ENCODE results near the gene LILRB5.
A peak's percentile ranks its signal among the peaks of the same experiment; 100 is the strongest.
"Not testable (repeated sequence)": the region's sequence is repeated elsewhere in the genome, so short reads cannot be mapped to it uniquely, and the experiment has no call there.

The LILRB5 gene

DNA sequence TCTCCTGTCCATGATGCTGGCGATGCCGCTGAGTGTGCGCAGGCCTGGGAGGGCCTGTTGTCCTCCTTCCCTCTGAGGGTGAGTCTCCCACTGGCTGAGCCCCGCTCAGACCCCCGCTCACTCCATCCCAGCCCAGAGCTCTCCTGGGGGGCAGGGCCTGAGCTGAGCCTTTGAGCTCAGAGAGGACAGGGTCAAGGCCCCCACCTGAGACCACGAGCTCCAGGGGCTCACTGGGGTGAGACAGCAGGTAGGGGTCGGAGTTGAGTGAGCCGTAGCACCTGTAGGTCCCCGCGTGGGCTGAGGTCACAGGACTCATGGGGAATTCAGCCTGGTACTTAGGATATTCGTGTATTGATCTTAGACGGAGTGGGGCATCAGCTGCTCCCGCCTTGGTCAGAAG is 21.0 kb upstream of the LILRB5 start:
- H3K4me3 ChIP-seq (ENCODE audit: low read depth, low read length); DNase-seq (ENCODE audit: low read depth): not testable (repeated sequence)

DNA sequence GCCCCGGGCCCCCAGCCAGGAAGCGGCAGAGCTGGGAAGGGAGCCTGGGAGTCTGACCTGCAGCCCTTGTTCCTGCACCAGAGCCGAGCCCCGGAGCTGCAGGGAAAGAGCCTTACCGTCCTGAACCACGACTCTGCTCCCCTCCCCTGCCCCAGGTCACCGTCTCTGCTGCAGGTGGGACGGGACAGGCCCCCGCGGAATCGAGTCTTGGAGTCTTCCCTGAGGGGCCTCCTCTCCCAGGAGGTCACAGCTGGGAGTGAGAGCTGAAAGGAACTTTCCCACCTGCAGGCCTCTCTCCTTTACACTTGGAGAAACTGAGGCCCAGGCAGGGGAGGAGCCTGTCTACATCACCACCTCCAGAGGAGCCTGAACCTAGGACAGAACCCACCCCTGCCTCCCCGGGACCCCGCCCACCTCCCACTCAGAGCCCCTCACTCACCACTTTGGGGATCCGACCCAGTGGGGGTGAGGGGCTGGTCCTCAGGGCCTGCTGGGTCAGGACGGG is 20.1 kb upstream of the LILRB5 start:
- DNase-seq (ENCODE audit: low read depth); H3K4me3 ChIP-seq (ENCODE audit: low read depth, low read length): not testable (repeated sequence)

DNA sequence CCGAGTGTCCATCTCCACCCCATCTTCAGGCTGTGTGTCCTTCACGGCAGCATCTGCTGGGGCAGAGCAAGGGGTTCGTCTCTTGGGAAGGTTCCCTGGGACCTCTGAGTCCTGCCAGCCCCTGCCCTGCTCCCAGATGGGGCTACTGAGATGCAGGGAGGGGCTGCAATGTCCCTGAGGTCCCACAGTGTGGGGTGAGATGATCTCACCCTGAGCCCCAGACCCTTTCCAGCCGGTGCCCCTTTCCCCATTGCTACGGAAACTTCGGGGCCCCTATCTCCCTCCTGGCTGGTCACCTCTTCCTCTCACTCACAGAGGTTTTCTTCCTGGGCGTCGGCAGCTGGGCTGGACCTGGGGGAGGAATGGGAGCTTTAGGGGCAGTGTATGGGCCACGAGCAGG is 18.9 kb upstream of the LILRB5 start:
- DNase-seq (ENCODE audit: low read depth) = no peak
- H3K4me3 ChIP-seq (ENCODE audit: low read depth, low read length) = no peak overlapping the region

DNA sequence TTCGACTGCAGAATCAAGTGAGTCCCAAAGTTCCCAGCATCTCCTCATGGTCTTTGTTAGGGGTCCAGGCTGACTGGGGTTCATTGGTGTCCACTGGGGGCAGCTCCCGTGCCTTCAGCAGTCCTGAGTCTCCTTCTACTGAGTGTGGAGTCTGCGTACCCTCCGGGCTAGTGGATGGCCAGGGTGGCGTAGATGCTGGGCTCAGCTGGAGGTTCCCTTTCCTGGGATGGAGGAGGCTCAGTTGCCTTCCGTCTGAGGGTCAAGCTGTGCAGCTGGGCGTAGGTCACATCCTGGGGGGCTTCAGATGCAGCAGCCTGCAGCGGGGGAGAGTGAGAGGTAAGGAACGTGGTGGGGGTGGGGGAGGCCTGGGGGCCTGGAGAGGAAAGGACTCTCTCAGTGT is 17.4 kb upstream of the LILRB5 start:
- H3K4me3 ChIP-seq (ENCODE audit: low read depth, low read length); DNase-seq (ENCODE audit: low read depth): not testable (repeated sequence)

DNA sequence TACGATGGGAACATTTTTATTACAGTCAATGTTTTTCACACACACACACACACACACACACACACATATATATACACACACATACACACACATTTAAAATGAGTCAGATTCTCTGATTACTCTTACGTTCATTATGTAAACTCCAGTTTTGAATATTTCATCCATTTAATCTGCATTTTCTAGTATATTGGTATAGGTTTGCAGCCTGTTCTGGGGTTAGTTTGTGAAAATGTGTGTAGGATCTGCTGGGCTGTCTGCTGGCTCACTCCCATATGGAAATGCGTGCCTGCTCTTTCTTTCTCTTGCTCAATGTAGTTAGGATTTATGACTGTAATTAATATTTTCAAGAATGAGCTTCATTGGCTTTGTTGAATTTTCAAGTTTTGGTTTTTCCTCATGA is 16.7 kb upstream of the LILRB5 start:
- DNase-seq (ENCODE audit: low read depth) = no peak
- no peak overlapping the region for H3K4me3 ChIP-seq (ENCODE audit: low read depth, low read length)

DNA sequence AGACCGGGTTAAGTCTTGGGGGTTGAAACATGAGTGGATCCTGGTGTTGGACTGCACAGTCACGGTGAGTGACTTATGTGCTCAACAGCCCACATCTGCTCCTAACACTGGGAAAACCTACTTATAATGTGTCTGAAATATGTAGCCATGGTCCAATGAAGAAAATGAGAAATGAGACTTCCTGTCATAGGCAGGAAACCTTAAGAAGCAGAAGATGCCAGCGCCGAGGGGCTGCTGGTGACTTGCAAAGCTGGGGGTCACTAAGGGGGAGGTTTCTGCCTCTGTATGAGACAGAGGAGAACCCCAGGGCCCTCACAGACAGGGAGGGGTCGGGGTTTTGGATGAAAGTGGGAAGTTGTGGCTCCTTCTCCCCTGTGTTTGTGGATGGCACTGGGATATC is 15.1 kb upstream of the LILRB5 start:
- not testable (repeated sequence) for DNase-seq (ENCODE audit: low read depth); H3K4me3 ChIP-seq (ENCODE audit: low read depth, low read length)

DNA sequence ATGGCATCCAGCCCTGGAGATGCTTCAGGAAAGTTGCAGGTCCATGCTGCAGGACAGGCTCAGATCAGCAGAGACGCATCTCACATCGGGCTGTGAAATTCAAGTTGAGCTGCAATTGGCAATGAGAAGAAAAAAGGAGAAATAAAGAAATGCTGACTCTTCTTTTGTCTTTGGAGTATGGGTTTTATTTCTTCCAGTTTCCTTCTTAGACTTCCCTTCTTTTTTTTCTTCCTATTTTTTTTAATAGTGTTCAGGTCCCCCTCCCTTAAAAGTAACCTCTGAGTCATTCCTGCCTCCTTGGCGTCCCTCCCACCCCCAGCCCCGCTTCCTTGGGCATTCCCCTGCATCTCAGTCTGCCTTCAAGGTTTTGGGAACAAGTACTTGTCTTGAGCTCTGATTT is 14.5 kb upstream of the LILRB5 start:
- DNase-seq (ENCODE audit: low read depth); H3K4me3 ChIP-seq (ENCODE audit: low read depth, low read length): not testable (repeated sequence)

DNA sequence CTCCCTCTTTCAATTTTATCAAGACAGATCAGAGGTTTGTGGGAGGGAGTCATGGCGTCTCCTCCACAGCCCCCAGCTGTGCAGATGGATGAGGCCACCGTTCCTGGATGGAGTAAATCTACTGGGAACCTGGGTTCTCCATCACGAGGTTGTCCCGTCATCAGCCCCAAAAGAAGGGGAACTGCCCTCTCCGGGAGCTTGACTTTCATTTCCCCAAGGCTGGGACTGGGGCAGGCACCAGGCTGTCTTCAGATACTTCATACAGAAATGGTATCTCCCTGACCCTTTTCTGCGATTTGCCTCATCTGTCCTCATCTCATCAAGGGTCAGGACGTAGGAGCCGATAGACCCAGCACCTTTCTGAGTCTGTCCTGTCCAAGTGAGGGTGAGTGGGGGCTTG is 14.0 kb upstream of the LILRB5 start:
- no peak for DNase-seq (ENCODE audit: low read depth)
- H3K4me3 ChIP-seq (ENCODE audit: low read depth, low read length) = no peak overlapping the region

DNA sequence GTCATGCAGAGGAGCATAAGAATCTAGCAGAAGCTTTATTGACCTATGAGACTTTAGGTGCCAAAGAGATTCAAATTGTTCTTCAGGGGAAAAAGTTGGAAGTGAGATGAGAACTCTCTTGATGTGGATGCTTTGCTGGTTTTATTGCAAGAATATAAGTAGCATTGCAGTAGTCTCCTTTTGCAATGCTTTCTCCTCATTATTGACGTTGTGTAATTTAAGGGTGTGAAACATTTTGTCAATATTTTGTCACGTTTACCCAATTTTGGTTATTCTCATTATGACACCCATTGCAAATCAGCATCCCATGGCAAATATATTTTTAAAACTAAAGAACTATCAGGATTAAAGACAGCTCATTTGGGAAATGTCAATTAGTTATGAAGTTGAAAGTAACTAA is 11.9 kb upstream of the LILRB5 start:
- H3K4me3 ChIP-seq (ENCODE audit: low read depth, low read length) = no peak overlapping the region
- DNase-seq (ENCODE audit: low read depth) = no peak

DNA sequence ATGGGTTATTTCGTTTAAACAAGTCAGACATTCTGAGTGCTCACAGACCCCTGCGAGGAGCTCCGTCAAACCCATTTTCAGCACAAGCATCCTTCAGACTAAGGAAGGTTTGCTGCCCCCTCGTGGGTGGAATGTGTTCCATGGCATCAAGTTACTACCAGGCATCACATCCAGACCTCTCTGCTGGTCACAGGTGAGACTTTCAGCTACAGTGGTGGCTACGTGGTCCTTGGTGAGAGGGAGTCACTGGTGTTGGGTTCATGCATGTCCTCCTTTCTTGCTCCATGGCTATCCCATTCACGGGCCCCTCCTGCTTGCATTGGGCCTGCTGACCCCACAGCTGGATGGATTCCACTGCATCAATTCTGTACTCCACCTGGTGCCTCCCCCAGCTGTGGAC is 9.1 kb upstream of the LILRB5 start:
- DNase-seq (ENCODE audit: low read depth) = peak; percentile 3
- H3K4me3 ChIP-seq (ENCODE audit: low read depth, low read length) = no peak overlapping the region

DNA sequence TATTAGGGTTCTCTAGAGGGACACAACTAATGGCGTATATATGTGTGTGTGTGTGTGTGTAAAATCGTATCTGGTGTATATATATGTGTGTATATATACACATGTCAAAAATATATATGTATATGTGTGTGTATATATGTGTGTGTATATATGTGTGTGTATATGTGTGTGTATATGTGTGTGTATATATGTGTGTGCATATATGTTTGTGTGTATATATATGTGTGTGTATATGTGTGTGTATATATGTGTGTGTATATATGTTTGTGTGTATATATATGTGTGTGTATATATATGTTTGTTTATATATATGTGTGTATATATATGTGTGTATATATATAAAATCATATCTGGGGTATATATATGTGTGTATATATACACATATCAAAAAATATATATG is 5.4 kb upstream of the LILRB5 start:
- DNase-seq (ENCODE audit: low read depth) = no peak
- no peak overlapping the region for H3K4me3 ChIP-seq (ENCODE audit: low read depth, low read length)

DNA sequence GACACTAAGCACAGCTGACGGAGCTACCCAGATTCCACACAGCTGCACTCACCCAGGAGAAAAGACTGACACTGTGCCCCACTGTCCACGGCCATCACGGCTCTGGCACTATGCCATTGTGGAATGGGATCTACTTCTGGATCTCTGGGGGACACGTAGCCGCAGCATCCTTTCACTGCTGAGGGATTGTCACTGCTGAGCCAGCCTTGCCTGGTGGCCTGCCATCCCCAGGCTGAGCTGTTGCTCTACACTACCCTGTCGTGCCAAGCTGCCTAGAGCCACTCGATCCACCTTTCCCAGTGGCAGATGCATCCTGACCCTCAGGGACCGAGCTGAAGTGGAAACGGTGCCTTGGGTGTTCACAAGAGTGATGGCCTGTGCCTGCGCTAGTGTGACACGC is 5.0 kb upstream of the LILRB5 start:
- no peak overlapping the region for H3K4me3 ChIP-seq (ENCODE audit: low read depth, low read length)
- DNase-seq (ENCODE audit: low read depth) = no peak

DNA sequence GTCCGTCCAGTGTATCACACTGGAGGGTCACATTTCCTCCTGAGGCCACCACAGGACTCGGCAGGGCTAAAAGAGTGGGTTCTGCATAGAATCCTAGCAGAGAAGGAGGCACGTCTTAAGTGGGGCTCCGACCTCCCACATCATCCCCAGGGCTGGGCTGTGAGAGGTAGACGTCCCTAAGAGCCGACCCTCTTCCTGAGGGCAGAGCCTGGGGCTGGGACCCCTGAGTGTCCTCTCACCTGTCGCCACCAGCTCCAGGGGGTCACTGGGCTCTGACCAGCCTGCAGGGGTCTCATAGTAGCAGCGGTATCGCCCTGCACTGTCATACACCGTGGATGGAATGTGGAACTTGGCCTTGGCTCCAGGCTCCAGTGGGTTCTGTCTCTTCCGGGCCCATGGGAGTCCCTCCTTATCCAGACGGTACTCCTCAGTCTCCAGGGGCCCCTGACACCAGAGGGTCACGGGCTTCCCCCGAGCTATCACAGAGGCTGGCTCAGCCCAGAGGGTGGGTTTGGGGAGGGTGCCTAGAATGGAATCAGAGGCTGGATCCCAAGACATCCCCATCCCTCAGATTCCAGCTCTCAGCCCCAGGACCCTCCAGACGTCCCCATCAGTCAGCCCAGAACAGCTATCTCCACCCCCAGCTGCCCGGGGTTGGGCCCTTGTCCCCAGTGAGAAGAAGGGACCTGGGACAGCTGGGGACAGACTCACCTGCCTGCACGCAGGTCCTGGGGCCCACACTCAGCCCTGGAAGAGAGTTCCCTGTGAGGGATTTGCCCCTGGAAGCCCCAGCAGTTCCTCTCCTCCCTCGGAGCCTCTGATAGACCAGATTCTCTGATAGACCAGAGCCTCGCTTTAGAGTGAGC is 590 bp downstream of the LILRB5 start:
- DNase-seq (ENCODE audit: low read depth) = no peak
- H3K4me3 ChIP-seq (ENCODE audit: low read depth, low read length) = no peak overlapping the region

DNA sequence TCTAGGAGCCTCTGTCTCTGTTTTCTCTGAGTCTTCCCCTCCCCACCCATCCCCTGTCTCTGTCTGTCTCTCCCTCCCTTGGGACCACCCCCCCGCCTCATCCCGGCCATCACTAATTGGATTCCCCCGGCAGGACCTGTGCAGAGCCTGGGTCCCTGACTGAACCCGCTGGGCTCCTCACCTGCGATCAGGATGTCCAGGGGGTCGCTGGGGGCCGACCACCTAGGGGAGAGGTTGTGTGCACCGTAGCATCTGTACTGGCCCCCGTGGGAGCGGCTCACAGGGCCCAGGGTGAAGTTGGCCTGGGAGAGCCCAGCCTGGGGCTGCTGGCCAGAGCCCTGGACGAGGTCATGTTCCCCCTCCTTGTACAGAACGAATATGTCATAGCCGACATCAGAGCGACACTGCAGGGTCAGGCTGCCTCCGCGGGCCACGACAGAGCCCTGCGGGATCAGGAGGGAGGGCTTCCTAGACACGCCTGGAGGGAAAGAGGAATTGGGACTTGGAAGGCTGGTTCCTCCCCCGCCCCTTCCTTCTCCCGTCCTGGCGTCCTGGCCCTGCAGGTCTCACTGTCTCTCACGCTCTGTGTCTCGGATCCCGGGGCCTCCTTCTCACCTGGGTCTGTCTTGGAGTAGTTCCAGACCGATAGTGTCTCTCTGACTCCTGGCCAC is 1.8 kb downstream of the LILRB5 start:
- no peak overlapping the region for H3K4me3 ChIP-seq (ENCODE audit: low read depth, low read length)
- no peak for DNase-seq (ENCODE audit: low read depth)

DNA sequence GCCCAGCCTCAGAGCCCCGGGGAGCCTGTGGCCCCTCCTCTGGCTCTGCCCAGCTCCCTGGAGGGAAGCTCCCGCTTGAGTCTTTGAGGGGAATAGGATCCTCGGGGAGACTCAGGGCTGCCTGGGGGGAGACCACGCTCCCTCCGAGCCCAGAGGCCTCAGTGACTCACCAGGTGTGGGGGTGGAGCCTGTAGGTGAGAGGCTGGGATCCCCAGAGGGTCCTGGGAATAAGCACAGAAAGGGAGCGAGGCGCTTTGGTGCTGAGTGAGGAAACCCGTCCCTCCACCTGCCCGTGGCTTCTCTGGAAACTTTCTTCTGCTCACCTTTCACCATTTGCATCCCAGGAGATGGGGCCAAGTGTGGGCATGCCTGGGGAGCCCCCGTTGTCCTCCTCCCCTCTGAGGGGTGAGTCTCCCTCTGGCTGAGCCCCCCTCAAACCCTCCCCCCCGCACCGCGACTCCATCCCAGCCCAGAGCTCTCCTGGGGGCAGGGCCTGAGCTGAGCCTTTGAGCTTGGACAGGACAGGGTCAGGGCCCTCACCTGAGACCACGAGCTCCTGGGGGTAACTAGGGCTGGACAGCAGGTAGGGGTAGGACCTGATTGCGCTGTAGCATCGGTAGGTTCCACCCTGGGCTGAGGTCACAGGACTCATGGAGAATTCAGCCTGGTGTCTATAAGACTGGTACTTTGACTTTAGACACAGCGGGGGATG is 2.7 kb downstream of the LILRB5 start:
- no peak for DNase-seq (ENCODE audit: low read depth)
- H3K4me3 ChIP-seq (ENCODE audit: low read depth, low read length) = no peak overlapping the region

DNA sequence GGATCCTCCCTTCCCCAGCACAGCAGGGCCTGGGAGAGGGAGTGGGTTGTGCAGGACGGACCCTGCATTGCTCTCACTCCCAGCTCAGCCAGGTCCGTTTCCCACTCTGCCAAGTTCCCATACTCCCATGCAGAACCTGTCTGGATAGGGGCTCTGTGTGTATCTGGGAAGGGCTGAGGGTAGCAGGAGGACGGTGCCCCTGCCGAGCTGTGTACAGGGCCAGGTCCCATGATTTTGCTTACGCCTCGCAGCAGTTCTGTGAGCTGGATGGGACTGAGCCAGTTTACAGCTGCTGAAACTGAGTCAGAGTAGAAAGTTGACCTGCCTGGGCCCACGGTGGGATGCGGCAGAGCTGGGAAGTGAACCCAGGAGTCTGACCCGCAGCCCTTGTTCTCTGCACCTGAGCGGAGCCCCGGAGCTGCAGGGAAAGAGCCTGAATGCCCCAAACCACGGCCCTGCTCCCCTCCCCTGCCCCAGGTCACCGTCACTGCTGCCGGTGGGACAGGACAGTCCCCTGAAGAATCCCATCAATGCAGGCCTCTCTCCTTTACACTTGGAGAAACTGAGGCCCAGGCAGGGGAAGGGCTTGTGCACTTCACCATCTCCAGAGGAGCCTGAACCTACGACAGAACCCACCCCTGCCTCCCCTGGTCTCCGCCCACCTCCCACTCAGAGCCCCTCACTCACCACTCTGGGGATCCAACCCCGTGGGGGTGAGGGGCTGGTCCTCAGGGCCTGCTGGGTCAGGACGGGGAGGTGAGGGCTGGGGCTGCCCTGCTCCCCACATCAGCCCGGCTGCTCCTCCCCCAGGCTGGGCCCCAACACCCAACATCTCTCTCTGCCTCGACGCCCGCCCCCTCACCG is 3.5 kb downstream of the LILRB5 start:
- no peak overlapping the region for H3K4me3 ChIP-seq (ENCODE audit: low read depth, low read length)
- no peak for DNase-seq (ENCODE audit: low read depth)

DNA sequence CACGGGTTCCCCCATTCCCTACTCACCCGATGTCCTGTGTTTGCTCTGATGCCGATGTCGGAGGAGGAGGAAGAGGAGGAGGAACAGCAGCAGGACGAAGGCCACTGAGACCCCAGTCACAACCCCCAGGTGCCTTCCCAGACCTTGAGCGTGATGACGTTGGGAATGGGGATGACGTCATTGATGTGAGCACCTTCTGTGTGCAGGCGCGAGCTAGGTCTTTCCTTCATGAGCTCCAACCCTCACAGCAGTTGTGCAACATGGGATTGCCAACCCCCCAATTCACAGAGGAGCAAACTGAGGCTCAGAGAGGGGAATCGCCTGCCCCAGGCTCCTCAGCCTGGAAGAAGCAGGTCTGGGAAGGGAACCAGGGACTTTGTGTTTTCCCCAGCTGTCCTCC is 4.2 kb downstream of the LILRB5 start:
- no peak for DNase-seq (ENCODE audit: low read depth)
- H3K4me3 ChIP-seq (ENCODE audit: low read depth, low read length) = no peak overlapping the region

DNA sequence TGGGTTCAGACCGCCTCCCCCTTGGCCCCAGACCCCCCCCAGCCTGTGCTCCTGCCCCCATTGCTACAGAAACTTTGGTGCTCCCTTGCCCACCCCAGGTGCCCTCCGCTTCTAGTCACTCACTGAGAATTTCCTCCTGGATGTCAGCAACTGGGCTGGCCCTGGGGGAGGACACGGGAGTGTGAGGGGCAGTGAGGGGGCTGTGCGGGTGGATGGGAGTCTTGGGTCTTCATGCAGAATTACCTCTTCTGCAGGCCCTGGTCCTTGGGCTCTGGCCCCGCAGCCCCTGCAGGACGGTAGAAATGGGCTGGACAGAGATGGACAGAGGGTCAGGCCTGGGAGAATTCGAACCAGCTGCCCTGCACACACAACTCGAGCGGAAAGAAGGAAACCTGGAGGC is 4.8 kb downstream of the LILRB5 start:
- DNase-seq (ENCODE audit: low read depth) = no peak
- H3K4me3 ChIP-seq (ENCODE audit: low read depth, low read length) = no peak overlapping the region

DNA sequence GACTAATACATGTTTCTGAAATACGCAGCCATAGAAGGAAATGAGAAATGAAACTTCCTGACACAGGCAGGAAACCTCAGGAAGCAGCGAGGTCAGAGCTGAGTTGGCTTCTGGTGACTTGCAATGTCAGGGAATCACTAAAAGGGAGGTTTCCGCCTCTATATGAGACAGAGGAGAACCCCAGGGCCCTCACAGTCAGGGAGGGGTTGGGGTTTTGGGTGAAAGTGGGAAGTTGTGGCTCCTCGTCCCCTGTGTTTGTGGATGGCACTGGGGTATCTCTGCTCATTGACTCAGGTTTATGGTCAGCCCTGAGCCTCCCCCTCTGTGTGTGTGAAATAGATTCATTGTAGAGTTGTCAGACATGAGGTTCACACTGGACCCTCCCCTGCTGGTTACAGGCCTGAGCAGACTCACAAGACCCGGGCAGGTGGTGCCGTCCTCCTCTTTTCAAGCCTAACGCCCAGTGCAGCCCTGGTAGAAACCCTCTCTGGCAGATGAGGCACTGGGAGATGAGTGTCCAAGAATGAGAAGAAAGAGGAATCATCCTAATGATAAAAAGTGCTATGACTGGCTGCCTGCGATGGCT is 9.0 kb downstream of the LILRB5 start:
- peak; percentile 4 for DNase-seq (ENCODE audit: low read depth)
- no peak overlapping the region for H3K4me3 ChIP-seq (ENCODE audit: low read depth, low read length)

Data from skeletal muscle cell (primary cell).